Esophagus squamous epithelium (tissue), 4 donors: ENCODE results near the gene PPHLN1.

Experiments
- CTCF ChIP-seq, 6 experiments: fragments of 450-650 bp in 4 of 6; fragments of 200-600 bp in 2 of 6; sonication (generic) in 2 of 6; IDR thresholded peaks; one replicate each; pipeline ENCODE4 v1.5.1; 2016 to 2019; ENCODE audit warnings: antibody characterized with exemption in 6 of 6, mild to moderate bottlenecking in 4 of 6, moderate library complexity in 4 of 6
- POLR2A ChIP-seq, 4 donors: fragments of 450-650 bp; IDR thresholded peaks; one replicate each; pipeline ENCODE4 v1.6.1; 2017; ENCODE audit warnings: antibody characterized with exemption in 4 of 4, mild to moderate bottlenecking in 4 of 4, moderate library complexity in 3 of 4

- TF ChIP-seq CTCF (IDR thresholded peaks at IDR 0.05) = no peak
- no peak for TF ChIP-seq POLR2A (IDR thresholded peaks at IDR 0.05)
Observed at GRCh38 chr12:42402821-42403411, 76.9 kb downstream of the PPHLN1 start.
